Neural cell (in vitro differentiated cells): ENCODE data around the gene OTP.

ENCODE experiments used
- EZH2 ChIP-seq: fragments of 200-600, 300-800 bp; shearing (Covaris generic), sonication (generic); IDR thresholded peaks from 2 replicates; pipeline ENCODE4 v1.6.1; 2014; ENCODE audit warnings: antibody characterized with exemption, low read length, borderline replicate concordance, mild to moderate bottlenecking; ENCODE audit not compliant: insufficient read depth, poor library complexity, severe bottlenecking
- POLR2AphosphoS5 ChIP-seq: IDR thresholded peaks from 2 replicates; pipeline ENCODE4 v1.6.1; 2012
- RAD21 ChIP-seq: fragments of 450-650 bp; conservative IDR thresholded peaks from 2 replicates; pipeline ENCODE4 v1.6.1; 2014; ENCODE audit warnings: antibody characterized with exemption, mild to moderate bottlenecking, moderate library complexity
- TAF1 ChIP-seq: IDR thresholded peaks from 2 replicates; pipeline ENCODE4 v1.6.1; 2012; ENCODE audit warnings: low read depth
- TF ChIP-seq, protein P1 (sequence below): fragments of 450-650 bp; IDR thresholded peaks from 2 replicates; pipeline ENCODE4 v1.5.1; 2014; ENCODE audit warnings: antibody characterized with exemption, mild to moderate bottlenecking, moderate library complexity; ENCODE audit not compliant: poor library complexity, severe bottlenecking

DNA sequence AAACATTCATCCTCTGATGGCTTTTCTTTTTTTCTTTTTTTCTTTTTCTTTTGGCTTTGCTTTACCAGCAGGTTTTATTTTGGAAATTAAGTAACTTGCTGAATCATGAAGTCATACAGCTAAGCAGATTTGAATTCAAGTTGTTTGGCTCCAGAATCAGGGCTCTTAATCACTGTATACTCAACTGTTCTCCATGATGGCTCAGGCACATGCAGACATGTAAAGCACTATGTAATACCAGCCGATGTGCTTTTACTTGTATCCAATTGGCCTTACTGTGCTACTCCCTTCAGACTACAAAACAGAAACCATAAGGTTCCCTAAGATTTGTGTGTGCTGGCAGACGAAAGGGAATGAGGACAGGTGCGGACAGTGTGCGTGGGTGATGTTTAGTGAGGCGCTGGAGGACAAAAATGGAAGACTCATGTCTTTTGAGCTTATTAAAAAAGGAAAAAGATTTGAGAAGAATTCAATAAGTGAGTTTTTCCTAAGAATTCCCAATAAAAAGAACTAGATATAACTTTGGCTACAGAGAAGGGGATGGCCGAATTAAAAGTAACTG is 44.7 kb upstream of the OTP start:
- TF ChIP-seq, protein P1, sequence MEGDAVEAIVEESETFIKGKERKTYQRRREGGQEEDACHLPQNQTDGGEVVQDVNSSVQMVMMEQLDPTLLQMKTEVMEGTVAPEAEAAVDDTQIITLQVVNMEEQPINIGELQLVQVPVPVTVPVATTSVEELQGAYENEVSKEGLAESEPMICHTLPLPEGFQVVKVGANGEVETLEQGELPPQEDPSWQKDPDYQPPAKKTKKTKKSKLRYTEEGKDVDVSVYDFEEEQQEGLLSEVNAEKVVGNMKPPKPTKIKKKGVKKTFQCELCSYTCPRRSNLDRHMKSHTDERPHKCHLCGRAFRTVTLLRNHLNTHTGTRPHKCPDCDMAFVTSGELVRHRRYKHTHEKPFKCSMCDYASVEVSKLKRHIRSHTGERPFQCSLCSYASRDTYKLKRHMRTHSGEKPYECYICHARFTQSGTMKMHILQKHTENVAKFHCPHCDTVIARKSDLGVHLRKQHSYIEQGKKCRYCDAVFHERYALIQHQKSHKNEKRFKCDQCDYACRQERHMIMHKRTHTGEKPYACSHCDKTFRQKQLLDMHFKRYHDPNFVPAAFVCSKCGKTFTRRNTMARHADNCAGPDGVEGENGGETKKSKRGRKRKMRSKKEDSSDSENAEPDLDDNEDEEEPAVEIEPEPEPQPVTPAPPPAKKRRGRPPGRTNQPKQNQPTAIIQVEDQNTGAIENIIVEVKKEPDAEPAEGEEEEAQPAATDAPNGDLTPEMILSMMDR: no peak
- TF ChIP-seq POLR2AphosphoS5 (no peak), EZH2 (no peak), RAD21 (no peak), TAF1 (no peak)
